ENCODE results near the gene SEC61B. TPM values are rescaled to one million over a fixed set of nuclear protein-coding genes. Genes with fewer than 3 reads are reported as not detected.

SEC61B gene
- total RNA-seq, 4 donors from 2014 or later: 50.5 to 121 (median 67.6) TPM

- no peak for TF ChIP-seq CTCF (IDR thresholded peaks at IDR 0.05; ENCODE audit: low read depth)
Measured at GRCh38 chr9:99265691-99266090, 43.6 kb downstream of the SEC61B start.

- no peak for TF ChIP-seq CTCF (IDR thresholded peaks at IDR 0.05; ENCODE audit: low read depth)
Measured at GRCh38 chr9:99266255-99267023, 44.4 kb downstream of the SEC61B start.

GRCh38 chr9:99269416-99269815, 47.3 kb downstream of the SEC61B start:
- TF ChIP-seq CTCF (IDR thresholded peaks at IDR 0.05; ENCODE audit: low read depth): no peak

- TF ChIP-seq CTCF (IDR thresholded peaks at IDR 0.05; ENCODE audit: low read depth): no peak
Measured at GRCh38 chr9:99270491-99270890, 48.4 kb downstream of the SEC61B start.

DNA sequence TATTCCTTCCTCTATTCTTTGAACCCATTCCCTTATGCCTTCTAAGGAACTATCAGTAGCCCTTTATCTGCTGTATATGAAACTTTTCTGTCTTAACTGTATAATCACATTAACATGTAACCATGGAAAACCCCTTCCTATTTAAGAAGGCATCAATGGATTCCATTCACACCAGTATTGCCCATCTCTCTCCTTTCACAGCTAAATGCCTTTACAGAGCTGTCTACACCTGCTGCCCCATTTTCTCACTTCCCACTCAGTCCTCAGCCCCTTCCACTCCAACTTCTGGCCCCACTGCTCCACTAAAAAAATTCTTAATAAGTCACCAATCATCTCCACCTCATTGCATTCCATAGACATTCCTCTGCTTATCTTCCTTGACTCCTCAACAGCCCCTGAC, 50.8 kb downstream of the SEC61B start:
- no peak for TF ChIP-seq CTCF (IDR thresholded peaks at IDR 0.05; ENCODE audit: low read depth)

DNA sequence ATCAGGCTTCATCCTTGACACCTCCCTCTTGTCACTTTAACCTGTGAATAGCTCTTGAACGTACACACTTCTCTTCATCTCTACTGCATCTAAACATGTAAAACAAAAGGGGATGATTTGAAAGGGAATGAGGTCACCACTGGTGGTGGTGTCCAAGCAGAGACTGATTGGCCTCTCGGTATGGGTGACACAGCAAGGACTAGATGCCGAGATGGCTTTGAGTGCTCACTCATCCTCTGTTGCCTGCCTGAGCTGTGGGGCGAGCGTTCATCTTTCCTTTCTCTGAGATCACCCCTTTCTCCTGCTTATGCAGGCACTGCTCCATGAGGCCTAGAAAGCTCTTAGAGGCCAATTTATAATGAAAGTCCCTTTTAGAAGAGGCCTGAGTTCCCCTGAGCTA, 51.9 kb downstream of the SEC61B start:
- TF ChIP-seq CTCF (IDR thresholded peaks at IDR 0.05; ENCODE audit: low read depth): no peak

- no peak for TF ChIP-seq CTCF (IDR thresholded peaks at IDR 0.05; ENCODE audit: low read depth)
Measured at GRCh38 chr9:99274495-99274894, 52.4 kb downstream of the SEC61B start.

Small RNA genes lying within 50 kb of the gene (small RNA-seq; reads per million reads assigned to genes)
- not detected for gene RN7SL794P

Other genes starting within 250 kb of the SEC61B start
- gene TGFBR1, start 117.2 kb upstream of the SEC61B start, total RNA-seq: 10 to 100 TPM; 32.0 to 50.7 (median 36.7) TPM
- 10 to 100 TPM; 17.0 to 39.1 (median 22.4) TPM for gene ALG2, start 340 bp upstream of the SEC61B start, total RNA-seq